Suprapubic skin (tissue), 3 donors: Measurements from ENCODE around the gene NPIPA2.
"Not testable (repeated sequence)": the region's sequence is repeated elsewhere in the genome, so short reads cannot be mapped to it uniquely, and the experiment has no call there.

ENCODE experiments used
- CTCF ChIP-seq, 2 donors: fragments of 200-600 bp in 1 of 2; fragments of 450-650 bp in 1 of 2; sonication (generic) in 1 of 2; IDR thresholded peaks; one replicate each; pipeline ENCODE4 v1.5.1; 2016 to 2019; ENCODE audit warnings: antibody characterized with exemption in 2 of 2, mild to moderate bottlenecking in 1 of 2, moderate library complexity in 1 of 2
- EP300 ChIP-seq: sonication (generic); formaldehyde crosslinking; IDR thresholded peaks from one replicate; pipeline ENCODE4 v1.6.1; 2017; ENCODE audit warnings: antibody characterized with exemption
- POLR2A ChIP-seq, 2 donors: fragments of 450-650 bp; IDR thresholded peaks; one replicate each; pipeline ENCODE4 v1.6.1; 2017; ENCODE audit warnings: antibody characterized with exemption in 2 of 2, mild to moderate bottlenecking in 2 of 2, moderate library complexity in 2 of 2

GRCh38 chr16:14733233-14733632 is 9.1 kb upstream of the NPIPA2 start:
- not testable (repeated sequence) for TF ChIP-seq CTCF (IDR thresholded peaks at IDR 0.05); POLR2A (IDR thresholded peaks at IDR 0.05); EP300
